ENCODE measurements around the gene PLEKHA1. TPM values are rescaled to one million over a fixed set of nuclear protein-coding genes. Genes with fewer than 3 reads are reported as not detected.

The PLEKHA1 gene
- total and polyA plus RNA-seq, 2 of the 13 experiments (the other 11 are each of a cell fraction or from before 2014, with no cell fraction given) = 32.2 to 53.3 TPM

- TF ChIP-seq MLXIP (CRISPR knock-in tag; IDR thresholded peaks at IDR 0.05; ENCODE audit: borderline replicate concordance) (no peak), TAF1 (CRISPR knock-in tag; IDR thresholded peaks at IDR 0.05) (peak; percentile 86), YEATS4 (CRISPR knock-in tag; IDR thresholded peaks at IDR 0.05; ENCODE audit: borderline replicate concordance) (no peak), PHF21A (CRISPR knock-in tag; IDR thresholded peaks at IDR 0.05) (peak; percentile 69; the same call in 1 of the 2 replicates), ATF7 (IDR thresholded peaks at IDR 0.05) (no peak), ATF7 (CRISPR knock-in tag; IDR thresholded peaks at IDR 0.05) (no peak), ZNF552 (CRISPR knock-in tag; IDR thresholded peaks at IDR 0.05; ENCODE audit: borderline replicate concordance) (no peak), POLR2G (IDR thresholded peaks at IDR 0.05; ENCODE audit: low read depth, low read length) (peak; percentile 94), ZSCAN12 (CRISPR knock-in tag; IDR thresholded peaks at IDR 0.05) (no peak), ZKSCAN1 (IDR thresholded peaks at IDR 0.05; ENCODE audit: low read length) (no peak), TEAD3 (CRISPR knock-in tag; optimal IDR thresholded peaks at IDR 0.05; ENCODE audit: borderline replicate concordance) (peak; percentile 65), TFE3 (CRISPR knock-in tag; IDR thresholded peaks at IDR 0.05) (no peak; the same call in 1 of the 2 replicates), PCBP1 (IDR thresholded peaks at IDR 0.05; ENCODE audit: borderline replicate concordance, low read depth, low read length) (no peak), HHEX (CRISPR knock-in tag; IDR thresholded peaks at IDR 0.05) (no peak), ZNF232 (CRISPR knock-in tag; IDR thresholded peaks at IDR 0.05; ENCODE audit: borderline replicate concordance) (no peak), AGO1 (IDR thresholded peaks at IDR 0.05; ENCODE audit: low read depth, low read length, poor library complexity, severe bottlenecking) (no peak), ZNF788 (CRISPR knock-in tag; IDR thresholded peaks at IDR 0.05; ENCODE audit: borderline replicate concordance) (peak; percentile 61; the same call in 1 of the 2 replicates), PPARG (CRISPR knock-in tag; conservative IDR thresholded peaks at IDR 0.05) (peak; percentile 54; the same call in 1 of the 2 replicates), ZNF605 (CRISPR knock-in tag; IDR thresholded peaks at IDR 0.05) (no peak; the same call in 1 of the 2 replicates), CENPX (CRISPR knock-in tag; IDR thresholded peaks at IDR 0.05) (no peak), ZNF281 (CRISPR knock-in tag; IDR thresholded peaks at IDR 0.05; ENCODE audit: borderline replicate concordance) (no peak)
- TF ChIP-seq, protein P1, sequence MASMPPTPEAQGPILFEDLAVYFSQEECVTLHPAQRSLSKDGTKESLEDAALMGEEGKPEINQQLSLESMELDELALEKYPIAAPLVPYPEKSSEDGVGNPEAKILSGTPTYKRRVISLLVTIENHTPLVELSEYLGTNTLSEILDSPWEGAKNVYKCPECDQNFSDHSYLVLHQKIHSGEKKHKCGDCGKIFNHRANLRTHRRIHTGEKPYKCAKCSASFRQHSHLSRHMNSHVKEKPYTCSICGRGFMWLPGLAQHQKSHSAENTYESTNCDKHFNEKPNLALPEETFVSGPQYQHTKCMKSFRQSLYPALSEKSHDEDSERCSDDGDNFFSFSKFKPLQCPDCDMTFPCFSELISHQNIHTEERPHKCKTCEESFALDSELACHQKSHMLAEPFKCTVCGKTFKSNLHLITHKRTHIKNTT (CRISPR knock-in tag; IDR thresholded peaks at IDR 0.05) = no peak
Observed at GRCh38 chr10:122331615-122332446, 42.7 kb upstream of the PLEKHA1 start (continued).
